ENCODE measurements around the gene FMN2.

FMN2 gene

DNA sequence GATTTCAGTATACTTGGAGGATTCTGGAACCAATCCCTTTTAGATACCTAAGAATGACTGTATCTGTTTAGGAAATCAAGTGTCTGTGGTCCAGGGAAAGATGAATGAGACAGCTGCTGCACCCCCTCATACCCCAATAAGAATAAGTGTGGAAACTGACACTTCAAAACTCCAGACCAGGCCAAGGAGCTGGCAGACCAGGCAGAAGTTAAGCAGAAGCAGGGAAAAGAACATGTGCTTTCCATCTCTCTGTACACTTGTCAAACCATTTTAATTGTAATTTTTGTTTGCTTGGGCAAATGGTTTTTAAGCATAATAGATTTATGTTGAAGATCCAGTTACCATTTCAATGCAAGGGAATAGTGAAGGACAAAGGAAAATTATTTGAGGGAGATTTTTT, 420.1 kb downstream of the FMN2 start:
- TF ChIP-seq SPI1 (IDR thresholded peaks at IDR 0.05; ENCODE audit: borderline replicate concordance, low read depth) (no peak), POLR2AphosphoS5 (IDR thresholded peaks at IDR 0.05; ENCODE audit: low read depth) (no peak), GABPA (IDR thresholded peaks at IDR 0.05; ENCODE audit: low read depth) (no peak)
- TF ChIP-seq, protein P1, sequence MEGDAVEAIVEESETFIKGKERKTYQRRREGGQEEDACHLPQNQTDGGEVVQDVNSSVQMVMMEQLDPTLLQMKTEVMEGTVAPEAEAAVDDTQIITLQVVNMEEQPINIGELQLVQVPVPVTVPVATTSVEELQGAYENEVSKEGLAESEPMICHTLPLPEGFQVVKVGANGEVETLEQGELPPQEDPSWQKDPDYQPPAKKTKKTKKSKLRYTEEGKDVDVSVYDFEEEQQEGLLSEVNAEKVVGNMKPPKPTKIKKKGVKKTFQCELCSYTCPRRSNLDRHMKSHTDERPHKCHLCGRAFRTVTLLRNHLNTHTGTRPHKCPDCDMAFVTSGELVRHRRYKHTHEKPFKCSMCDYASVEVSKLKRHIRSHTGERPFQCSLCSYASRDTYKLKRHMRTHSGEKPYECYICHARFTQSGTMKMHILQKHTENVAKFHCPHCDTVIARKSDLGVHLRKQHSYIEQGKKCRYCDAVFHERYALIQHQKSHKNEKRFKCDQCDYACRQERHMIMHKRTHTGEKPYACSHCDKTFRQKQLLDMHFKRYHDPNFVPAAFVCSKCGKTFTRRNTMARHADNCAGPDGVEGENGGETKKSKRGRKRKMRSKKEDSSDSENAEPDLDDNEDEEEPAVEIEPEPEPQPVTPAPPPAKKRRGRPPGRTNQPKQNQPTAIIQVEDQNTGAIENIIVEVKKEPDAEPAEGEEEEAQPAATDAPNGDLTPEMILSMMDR (IDR thresholded peaks at IDR 0.05; ENCODE audit: insufficient read depth, low read length) = no peak
- TF ChIP-seq, protein P2, sequence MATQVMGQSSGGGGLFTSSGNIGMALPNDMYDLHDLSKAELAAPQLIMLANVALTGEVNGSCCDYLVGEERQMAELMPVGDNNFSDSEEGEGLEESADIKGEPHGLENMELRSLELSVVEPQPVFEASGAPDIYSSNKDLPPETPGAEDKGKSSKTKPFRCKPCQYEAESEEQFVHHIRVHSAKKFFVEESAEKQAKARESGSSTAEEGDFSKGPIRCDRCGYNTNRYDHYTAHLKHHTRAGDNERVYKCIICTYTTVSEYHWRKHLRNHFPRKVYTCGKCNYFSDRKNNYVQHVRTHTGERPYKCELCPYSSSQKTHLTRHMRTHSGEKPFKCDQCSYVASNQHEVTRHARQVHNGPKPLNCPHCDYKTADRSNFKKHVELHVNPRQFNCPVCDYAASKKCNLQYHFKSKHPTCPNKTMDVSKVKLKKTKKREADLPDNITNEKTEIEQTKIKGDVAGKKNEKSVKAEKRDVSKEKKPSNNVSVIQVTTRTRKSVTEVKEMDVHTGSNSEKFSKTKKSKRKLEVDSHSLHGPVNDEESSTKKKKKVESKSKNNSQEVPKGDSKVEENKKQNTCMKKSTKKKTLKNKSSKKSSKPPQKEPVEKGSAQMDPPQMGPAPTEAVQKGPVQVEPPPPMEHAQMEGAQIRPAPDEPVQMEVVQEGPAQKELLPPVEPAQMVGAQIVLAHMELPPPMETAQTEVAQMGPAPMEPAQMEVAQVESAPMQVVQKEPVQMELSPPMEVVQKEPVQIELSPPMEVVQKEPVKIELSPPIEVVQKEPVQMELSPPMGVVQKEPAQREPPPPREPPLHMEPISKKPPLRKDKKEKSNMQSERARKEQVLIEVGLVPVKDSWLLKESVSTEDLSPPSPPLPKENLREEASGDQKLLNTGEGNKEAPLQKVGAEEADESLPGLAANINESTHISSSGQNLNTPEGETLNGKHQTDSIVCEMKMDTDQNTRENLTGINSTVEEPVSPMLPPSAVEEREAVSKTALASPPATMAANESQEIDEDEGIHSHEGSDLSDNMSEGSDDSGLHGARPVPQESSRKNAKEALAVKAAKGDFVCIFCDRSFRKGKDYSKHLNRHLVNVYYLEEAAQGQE (IDR thresholded peaks at IDR 0.05; ENCODE audit: insufficient replicate concordance, low read depth) = no peak
- no peak for DNase-seq (ENCODE audit: low read depth in 1 of 2, low spot score in 1 of 2)
- Histone ChIP-seq H3K27me3 (ENCODE audit: insufficient read depth, poor library complexity, severe bottlenecking) (no peaks in the 10 kb centered on the region), H3K27ac (replicated peaks) (no peak overlapping the region), H3K4me3 (replicated peaks; ENCODE audit: insufficient read depth, low read length) (no peak overlapping the region)

DNA sequence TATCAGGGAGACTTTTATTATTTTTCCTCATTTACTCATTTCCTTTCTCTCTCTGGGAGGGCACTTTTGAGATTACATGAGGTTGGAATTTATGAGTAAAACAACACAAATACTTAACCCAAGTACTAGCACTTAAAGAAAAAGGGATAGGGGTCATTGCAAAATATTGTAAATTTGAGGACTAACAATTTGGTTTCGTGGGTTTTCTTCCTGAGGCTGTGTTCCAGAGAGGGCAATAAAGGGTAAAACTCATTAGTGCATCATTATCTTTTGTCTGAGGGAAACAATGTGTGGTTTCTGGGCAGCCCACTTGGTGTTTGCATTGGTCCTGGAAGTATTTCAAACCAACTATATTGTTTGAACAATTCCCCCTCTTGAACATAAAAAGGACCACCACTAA, 423.8 kb downstream of the FMN2 start:
- no peak for DNase-seq (ENCODE audit: low read depth in 1 of 2, low spot score in 1 of 2)
- TF ChIP-seq SPI1 (IDR thresholded peaks at IDR 0.05; ENCODE audit: borderline replicate concordance, low read depth) (no peak), POLR2AphosphoS5 (IDR thresholded peaks at IDR 0.05; ENCODE audit: low read depth) (no peak), GABPA (IDR thresholded peaks at IDR 0.05; ENCODE audit: low read depth) (no peak)
- TF ChIP-seq, protein P1 (IDR thresholded peaks at IDR 0.05; ENCODE audit: insufficient read depth, low read length) = no peak
- TF ChIP-seq, protein P2 (IDR thresholded peaks at IDR 0.05; ENCODE audit: insufficient replicate concordance, low read depth) = no peak

DNA sequence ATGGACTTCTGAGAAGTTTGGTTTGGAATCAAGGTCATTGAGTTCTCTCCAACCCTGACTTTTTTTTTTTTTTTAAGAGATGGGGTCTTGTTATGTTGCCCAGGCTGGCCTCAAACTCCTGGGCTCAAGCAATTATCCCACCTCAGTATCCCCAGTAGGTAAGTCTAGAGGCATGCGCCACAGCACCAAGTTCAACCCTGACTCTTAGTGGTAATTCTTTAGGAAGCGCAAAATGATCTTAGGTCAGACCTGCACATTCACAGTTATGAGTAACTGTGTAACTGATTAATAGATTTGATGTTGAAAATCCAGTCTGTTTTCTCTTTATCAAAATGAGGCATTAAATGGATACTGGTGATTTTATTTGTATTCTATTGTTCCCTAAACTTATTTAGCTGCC, 424.4 kb downstream of the FMN2 start:
- no peak for DNase-seq (ENCODE audit: low read depth in 1 of 2, low spot score in 1 of 2)
- H3K27ac ChIP-seq (replicated peaks) = no peak overlapping the region
- H3K4me3 ChIP-seq (replicated peaks; ENCODE audit: insufficient read depth, low read length) = no peak overlapping the region
- no peaks in the 10 kb centered on the region for H3K27me3 ChIP-seq (ENCODE audit: insufficient read depth, poor library complexity, severe bottlenecking)
- TF ChIP-seq, protein P2 (IDR thresholded peaks at IDR 0.05; ENCODE audit: insufficient replicate concordance, low read depth) = no peak
- TF ChIP-seq, protein P1 (IDR thresholded peaks at IDR 0.05; ENCODE audit: insufficient read depth, low read length) = no peak
- TF ChIP-seq POLR2AphosphoS5 (IDR thresholded peaks at IDR 0.05; ENCODE audit: low read depth) (no peak), SPI1 (IDR thresholded peaks at IDR 0.05; ENCODE audit: borderline replicate concordance, low read depth) (no peak), GABPA (IDR thresholded peaks at IDR 0.05; ENCODE audit: low read depth) (no peak)

More for the DNA sequence above, 423.8 kb downstream of the FMN2 start:
- no peak overlapping the region for H3K4me3 ChIP-seq (replicated peaks; ENCODE audit: insufficient read depth, low read length)
- H3K27me3 ChIP-seq (ENCODE audit: insufficient read depth, poor library complexity, severe bottlenecking) = no peaks in the 10 kb centered on the region
- H3K27ac ChIP-seq (replicated peaks) = no peak overlapping the region
